NB4 (cell line): Measurements from ENCODE around the gene CBX4.

Experiments
- CTCF ChIP-seq: IDR thresholded peaks from one replicate; pipeline ENCODE4 v1.5.1; 2012; ENCODE audit warnings: low read depth, low read length
- MYC ChIP-seq: IDR thresholded peaks from 2 replicates; pipeline ENCODE4 v1.6.1; 2011; ENCODE audit warnings: low read depth, low read length

- TF ChIP-seq CTCF: no peak
- no peak for TF ChIP-seq MYC
These were observed 45.3 kb downstream of the CBX4 start for GRCh38 chr17:79793924-79794304.
